HepG2 (cell line): ENCODE results near the gene SMOC1. TPM values are rescaled to one million over a fixed set of nuclear protein-coding genes. Genes with fewer than 3 reads are reported as not detected.

Experiments
- ATAC-seq: fragments of 200-7000 bp; cut with Tn5 transposase; 3 replicates; pipeline ENCODE4 v1.9.1; 2020; ENCODE audit warnings: mild to moderate bottlenecking, moderate library complexity
- BruUV-seq: library from RNA; stranded (reverse); fragments of 400-500 nt; replicated peaks from 2 replicates; lab custom pipeline; 2021; lab: Mats Ljungman, UMichigan
- CTCF ChIA-PET: fragments of 300-600 bp; formaldehyde crosslinking; extraction: SDS; loops from one replicate; lab custom pipeline; 2021; ENCODE audit warnings: low total read pairs, inconsistent platforms, low intra/inter-chr PET ratio; lab: Yijun Ruan, JAX
- POLR2A ChIA-PET: fragments of 350-600 bp; sonication (Branson Sonifier 250); formaldehyde crosslinking; loops from one replicate; lab custom pipeline; 2020; ENCODE audit warnings: antibody characterized with exemption, inconsistent platforms; lab: Yijun Ruan, JAX
- DNase-seq: peaks from one replicate; pipeline ENCODE4 v3.0.0-alpha.2; 2015; ENCODE audit warnings: low spot score
- FAIRE-seq: peaks from 3 replicates; lab custom pipeline; 2011; peaks lifted over from hg19 to GRCh38; lab: Jason Lieb, UNC
- H2AFZ ChIP-seq: one replicate; pipeline ENCODE4 v1.6.1; 2011; ENCODE audit warnings: low read length, inconsistent platforms
- H3K27ac ChIP-seq: fragments of 300-600 bp; 3 replicates; pipeline ENCODE4 v1.8.0; 2011; ENCODE audit warnings: mixed run types, mild to moderate bottlenecking, mixed read lengths, low read length, inconsistent platforms; ENCODE audit not compliant: insufficient read depth; ENCODE audit errors: extremely low read length
- H3K27me3 ChIP-seq, 2 experiments: fragments of 200-600 bp in 1 of 2; 2 replicates in 1 of 2; 3 replicates in 1 of 2; pipeline versions ENCODE4 v1.6.0 to v1.8.0; 2011; ENCODE audit warnings: low read length in 2 of 2, mild to moderate bottlenecking in 2 of 2, moderate library complexity in 2 of 2, inconsistent platforms in 1 of 2; ENCODE audit not compliant: insufficient read depth in 2 of 2, control insufficient read depth in 1 of 2
- H3K36me3 ChIP-seq, 2 experiments: fragments of 200-600 bp in 1 of 2; replicated peaks in 1 of 2; 2 replicates in 1 of 2; 3 replicates in 1 of 2; pipeline versions ENCODE4 v1.5.1 to v1.8.0; 2011; ENCODE audit warnings: low read length in 2 of 2, inconsistent platforms in 1 of 2; ENCODE audit not compliant: insufficient read depth in 2 of 2, control insufficient read depth in 1 of 2
- H3K4me1 ChIP-seq: 2 replicates; pipeline ENCODE4 v1.5.1; 2012; ENCODE audit warnings: low read length, inconsistent platforms; ENCODE audit not compliant: insufficient read depth
- H3K4me2 ChIP-seq: 2 replicates; pipeline ENCODE4 v1.6.0; 2011; ENCODE audit warnings: low read depth, low read length, inconsistent platforms
- H3K4me3 ChIP-seq, 3 experiments: fragments of 200-600 bp in 1 of 3; sonication (generic), shearing (Covaris generic) in 1 of 3; replicated peaks in 1 of 3; 2 replicates each; pipeline ENCODE4 v1.5.1; 2011 to 2016; ENCODE audit warnings: low read length in 3 of 3, inconsistent platforms in 2 of 3, low read depth in 2 of 3, mild to moderate bottlenecking in 2 of 3, control low read depth in 1 of 3, mixed read lengths in 1 of 3; ENCODE audit not compliant: insufficient read depth in 1 of 3
- H3K79me2 ChIP-seq: one replicate; pipeline ENCODE4 v1.6.1; 2011; ENCODE audit warnings: low read length, inconsistent platforms; ENCODE audit not compliant: insufficient read depth
- H3K9ac ChIP-seq: 2 replicates; pipeline ENCODE4 v1.6.0; 2011; ENCODE audit warnings: mild to moderate bottlenecking, low read depth, low read length, inconsistent platforms; ENCODE audit not compliant: insufficient read depth
- H3K9me3 ChIP-seq: 2 replicates; pipeline ENCODE4 v1.5.1; 2012; ENCODE audit warnings: mild to moderate bottlenecking, low read length
- H4K20me1 ChIP-seq: 2 replicates; pipeline ENCODE4 v1.6.0; 2011; ENCODE audit warnings: inconsistent platforms, mild to moderate bottlenecking, low read length, moderate library complexity; ENCODE audit not compliant: insufficient read depth
- CREB1 ChIP-seq, 2 experiments: fragments of 450-650 bp in 1 of 2; IDR thresholded peaks; 2 replicates each; pipeline ENCODE4 v1.6.1; 2016 to 2017; ENCODE audit warnings: control low read depth in 1 of 2, mild to moderate bottlenecking in 1 of 2, missing compliant biosample characterization in 1 of 2, missing genetic modification characterization in 1 of 2
- ELF4 ChIP-seq: sonication (generic); formaldehyde crosslinking; IDR thresholded peaks from 2 replicates; pipeline ENCODE4 v1.5.0; 2020; ENCODE audit warnings: missing genetic modification reagents, mild to moderate bottlenecking, moderate library complexity, borderline replicate concordance
- MTF2 ChIP-seq: sonication (generic); formaldehyde crosslinking; IDR thresholded peaks from 2 replicates; pipeline ENCODE4 v1.5.0; 2020; ENCODE audit warnings: missing genetic modification reagents, borderline replicate concordance
- PAWR ChIP-seq: sonication (generic); formaldehyde crosslinking; IDR thresholded peaks from 2 replicates; pipeline ENCODE4 v1.4.0; 2020; ENCODE audit warnings: missing genetic modification reagents, mild to moderate bottlenecking, borderline replicate concordance
- SATB2 ChIP-seq: sonication (generic); formaldehyde crosslinking; IDR thresholded peaks from 2 replicates; pipeline ENCODE4 v1.5.0; 2020; ENCODE audit warnings: missing genetic modification reagents
- SRSF9 ChIP-seq: fragments of 200-400 bp; formaldehyde crosslinking; IDR thresholded peaks from 2 replicates; pipeline ENCODE4 v1.6.1; 2018; ENCODE audit warnings: borderline replicate concordance, mild to moderate bottlenecking, low read depth, low read length; ENCODE audit not compliant: insufficient read depth, poor library complexity, severe bottlenecking
- SUZ12 ChIP-seq: fragments of 150-350 bp; IDR thresholded peaks from 2 replicates; pipeline ENCODE4 v1.6.1; 2014; ENCODE audit warnings: low read depth, low read length
- ZBTB49 ChIP-seq: sonication (generic); formaldehyde crosslinking; IDR thresholded peaks from 2 replicates; pipeline ENCODE4 v1.4.0; 2020; ENCODE audit warnings: missing genetic modification reagents, borderline replicate concordance
- ZNF30 ChIP-seq: sonication (generic); formaldehyde crosslinking; IDR thresholded peaks from 2 replicates; pipeline ENCODE4 v1.5.0; 2020; ENCODE audit warnings: mild to moderate bottlenecking, missing genetic modification reagents
- WGBS: methylation state at CpG from one replicate; pipeline ENCODE4 v1.1.6; 2017; ENCODE audit warnings: low lambda C conversion rate; 5-methylcytosine and 5-hydroxymethylcytosine counted together
- in situ Hi-C: cut with HindIII; loops from 2 replicates; pipeline ENCODE4 v1.10.0; 2017; ENCODE audit warnings: low pct_unique_long_range_greater_than_20kb; ENCODE audit not compliant: extremely low pct_ligation_motif_present
- intact Hi-C: fragments of 100-400 bp; cut with micrococcal nuclease; formaldehyde crosslinking; loops from one replicate; pipeline ENCODE4 v1.10.0; 2022; ENCODE audit not compliant: unreplicated experiment
- polyA plus RNA-seq, 8 experiments: library from polyadenylated mRNA; depleted of rRNA in 3 of 8; stranded (reverse) in 7 of 8; unstranded in 1 of 8; fragments of >200 nt; fragmentation: Illumina TruSeq in 4 of 8; extraction: Trizol in 4 of 8; gene quantifications; 2 replicates each; pipeline versions ENCODE4 v1.2.1 to v1.2.3, GENCODE V29; 2011 to 2016; ENCODE audit warnings: low read depth in 4 of 8, missing spikeins in 1 of 8, mixed read lengths in 1 of 8; ENCODE audit not compliant: insufficient read depth in 1 of 8
- total RNA-seq, 5 experiments: library from RNA; depleted of rRNA; stranded (reverse); fragments of >200 nt; fragmentation: Illumina TruSeq; extraction: Trizol; gene quantifications; 2 replicates each; pipeline ENCODE4 v1.2.3, GENCODE V29; 2016; ENCODE audit warnings: low read depth in 1 of 5

SMOC1 gene
- total and polyA plus RNA-seq, 2 of the 13 experiments (the other 11 are each of a cell fraction or from before 2014, with no cell fraction given), result 17.8 to 35.6 TPM

GRCh38 chr14:69921052-69921451, 41.8 kb downstream of the SMOC1 start:
- POLR2A ChIA-PET, result no interaction called here
- Histone ChIP-seq H2AFZ (no peak overlapping the region), H3K27ac (no peak overlapping the region), H3K9ac (no peak overlapping the region), H3K36me3 (no peaks in the 10 kb centered on the region), H3K4me3 (no peak overlapping the region), H3K4me2 (no peak overlapping the region), H4K20me1 (no peaks in the 10 kb centered on the region), H3K79me2 (peaks cover 13% of the 10 kb centered on the region), H3K27me3 (no peaks in the 10 kb centered on the region), H3K9me3 (no peaks in the 10 kb centered on the region), H3K4me1 (peaks cover 19% of the 10 kb centered on the region)
- WGBS, result 96% methylated on average over 5 of the region's 9 CpGs
- TF ChIP-seq ELF4 (CRISPR knock-in tag), result no peak
- no peak for TF ChIP-seq ZNF30 (CRISPR knock-in tag)
- no peak for TF ChIP-seq PAWR (CRISPR knock-in tag)
- TF ChIP-seq SRSF9, result no peak
- TF ChIP-seq CREB1 (IDR thresholded peaks at IDR 0.05), result no peak
- TF ChIP-seq CREB1 (CRISPR knock-in tag; IDR thresholded peaks at IDR 0.05), result no peak
- TF ChIP-seq SUZ12, result no peak
- no peak for TF ChIP-seq ZBTB49 (CRISPR knock-in tag)
- no peak for TF ChIP-seq MTF2 (CRISPR knock-in tag)
- TF ChIP-seq SATB2 (CRISPR knock-in tag), result no peak
- DNase-seq (no peak), ATAC-seq (no peak), FAIRE-seq (no peak)
- BruUV-seq, result no TSS peak
- intact Hi-C loops (no loop called here), in situ Hi-C loops (no loop called here)
- CTCF ChIA-PET, result no interaction called here
